GM21423 (cell line): ENCODE data around the gene ARHGAP10.
"Not testable (repeated sequence)": the region's sequence is repeated elsewhere in the genome, so short reads cannot be mapped to it uniquely, and the experiment has no call there.

Source experiments
- ATAC-seq: cut with Tn5 transposase; IDR thresholded peaks from one replicate; pipeline ENCODE4 v1.9.1; 2021; ENCODE audit warnings: mild to moderate bottlenecking, moderate library complexity; ENCODE audit not compliant: unreplicated experiment

ARHGAP10 gene

DNA sequence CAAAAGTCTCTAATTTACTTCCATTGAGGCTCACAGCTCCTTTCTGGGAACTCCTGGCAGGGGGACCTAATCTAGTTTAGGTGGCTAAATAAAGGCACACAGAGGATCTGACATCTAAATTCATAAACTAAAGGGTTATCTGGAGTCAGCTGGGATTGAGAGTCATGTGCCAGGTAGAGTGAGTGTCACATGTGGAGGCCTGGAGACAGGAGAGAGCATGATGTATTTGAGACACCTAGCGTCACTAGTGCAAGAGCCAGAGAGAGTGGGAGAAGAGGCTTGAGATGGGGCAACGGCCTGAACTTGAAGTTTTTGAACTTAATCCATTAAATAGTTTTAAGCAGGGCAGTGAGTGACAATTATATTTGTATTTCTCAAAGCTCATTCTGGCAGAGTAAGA, 152.6 kb downstream of the ARHGAP10 start:
- ATAC-seq, result no peak

DNA sequence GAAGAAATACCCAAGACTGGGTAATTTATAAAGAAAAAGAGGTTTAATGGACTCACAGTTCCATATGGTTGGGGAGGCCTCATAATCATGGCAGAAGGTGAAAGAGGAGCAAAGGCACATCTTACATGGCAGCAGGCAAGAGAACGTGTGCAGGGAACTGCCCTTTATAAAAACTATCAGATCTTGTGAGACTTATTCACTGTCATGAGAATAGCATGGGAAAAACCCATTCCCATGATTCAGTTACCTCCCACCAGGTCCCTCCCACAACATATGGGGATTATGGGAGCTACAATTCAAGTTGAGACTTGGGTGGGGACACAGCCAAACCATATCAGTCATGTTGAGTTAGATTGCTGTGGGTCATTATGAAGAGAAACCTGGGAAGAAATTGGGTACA, 153.3 kb downstream of the ARHGAP10 start:
- ATAC-seq, result not testable (repeated sequence)

DNA sequence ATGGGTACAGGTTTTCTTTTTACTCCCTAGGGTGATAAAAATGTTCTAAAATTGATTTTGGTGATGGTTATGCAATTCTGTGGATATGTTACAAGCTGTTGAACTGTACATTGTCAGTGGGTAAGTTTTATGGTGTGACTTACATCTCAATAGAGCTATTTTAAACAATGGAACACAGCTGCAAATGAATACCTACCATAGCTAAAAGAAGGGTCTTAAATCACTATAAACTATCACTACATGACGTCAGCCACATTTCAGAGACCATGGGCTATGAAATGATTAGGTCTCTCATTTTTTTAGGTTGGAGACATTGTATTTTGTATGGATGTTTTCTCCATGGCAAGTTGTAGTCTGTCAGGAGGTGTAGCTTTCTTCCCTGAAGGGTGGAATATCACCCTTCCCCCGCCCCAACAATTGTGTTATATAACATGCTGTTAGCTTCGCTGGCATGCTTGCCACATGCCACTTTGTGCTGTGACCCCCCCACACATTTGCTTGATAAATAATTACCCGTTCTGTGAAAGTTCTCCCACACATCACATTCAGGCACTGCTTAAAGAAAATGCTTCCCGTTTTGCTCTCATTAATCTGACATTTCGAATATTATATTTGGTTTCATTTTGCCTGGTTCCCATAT, 159.7 kb downstream of the ARHGAP10 start:
- no peak for ATAC-seq

DNA sequence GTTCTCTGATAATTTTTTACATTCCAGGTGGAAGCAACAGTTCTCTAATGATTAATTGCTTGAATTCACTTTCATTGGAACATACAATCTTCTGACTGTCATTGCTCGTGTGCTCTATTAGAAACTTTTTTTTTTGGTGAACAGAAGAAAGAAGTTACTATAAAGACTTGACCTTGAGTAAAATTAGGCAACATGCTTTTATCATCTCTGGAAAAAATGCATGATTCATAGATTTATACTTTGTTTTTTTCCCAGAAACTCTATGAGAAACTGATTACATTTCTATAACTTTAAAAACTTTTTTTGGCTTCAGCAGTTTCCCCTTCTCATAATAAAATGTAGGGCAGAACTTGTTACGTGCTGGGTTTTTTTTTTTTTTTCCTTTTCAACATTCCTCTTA, 167.6 kb downstream of the ARHGAP10 start:
- no peak for ATAC-seq

DNA sequence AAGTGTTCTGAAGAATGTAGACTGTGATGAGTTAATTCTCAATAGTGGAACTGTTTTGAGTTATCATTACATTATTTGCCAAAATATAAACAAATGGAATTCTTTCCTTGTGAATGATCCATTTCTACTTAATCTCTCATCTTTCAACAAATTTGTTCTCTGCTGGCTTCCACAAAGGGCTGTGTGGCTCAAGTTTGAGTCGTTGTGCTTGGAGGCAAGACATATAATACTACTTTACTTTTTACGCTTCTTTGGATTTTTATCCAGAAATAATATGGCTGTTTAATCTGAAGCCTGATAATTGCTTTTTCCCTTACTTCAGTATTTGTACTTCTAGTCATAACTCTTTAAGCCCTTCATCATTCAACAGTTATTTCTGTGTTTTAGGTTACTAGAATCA, 169.5 kb downstream of the ARHGAP10 start:
- no peak for ATAC-seq

DNA sequence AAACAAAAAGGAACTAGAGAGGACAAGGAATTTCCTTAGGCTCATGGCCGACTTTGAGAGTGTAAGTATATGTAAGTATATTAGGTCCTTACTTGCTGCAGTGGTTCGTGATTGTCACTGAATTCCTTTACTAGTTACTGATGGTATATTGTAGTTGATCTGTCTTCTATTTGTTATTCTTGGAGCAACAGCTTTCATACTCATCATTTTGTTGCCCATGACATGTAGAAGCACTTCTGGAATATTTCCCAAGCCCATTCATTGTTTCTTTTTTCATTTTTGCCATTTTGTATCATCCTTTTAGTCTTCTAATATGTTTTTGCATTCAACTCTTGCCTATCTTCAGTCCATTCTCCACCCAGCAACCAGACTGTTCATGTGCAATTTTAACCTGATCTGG, 170.0 kb downstream of the ARHGAP10 start:
- no peak for ATAC-seq

DNA sequence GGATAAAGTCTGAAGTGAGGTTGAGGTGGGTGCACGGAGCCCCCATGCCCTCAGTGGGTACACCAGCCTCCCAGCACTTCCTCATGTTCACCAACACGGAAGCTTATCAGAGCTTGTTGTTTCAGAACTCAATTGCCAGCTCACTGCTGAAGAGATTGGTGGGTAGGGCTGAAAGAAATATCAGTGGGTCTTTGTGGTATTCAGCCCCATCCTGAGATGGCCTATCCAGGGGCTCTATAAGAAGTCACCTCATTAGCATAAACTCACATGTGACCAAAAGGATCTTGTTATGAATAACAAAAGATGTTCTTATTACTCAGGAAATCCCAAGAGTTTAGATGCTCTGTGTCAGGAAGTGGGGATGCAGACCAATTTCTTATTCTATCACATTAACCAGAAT, 177.3 kb downstream of the ARHGAP10 start:
- ATAC-seq, result no peak

DNA sequence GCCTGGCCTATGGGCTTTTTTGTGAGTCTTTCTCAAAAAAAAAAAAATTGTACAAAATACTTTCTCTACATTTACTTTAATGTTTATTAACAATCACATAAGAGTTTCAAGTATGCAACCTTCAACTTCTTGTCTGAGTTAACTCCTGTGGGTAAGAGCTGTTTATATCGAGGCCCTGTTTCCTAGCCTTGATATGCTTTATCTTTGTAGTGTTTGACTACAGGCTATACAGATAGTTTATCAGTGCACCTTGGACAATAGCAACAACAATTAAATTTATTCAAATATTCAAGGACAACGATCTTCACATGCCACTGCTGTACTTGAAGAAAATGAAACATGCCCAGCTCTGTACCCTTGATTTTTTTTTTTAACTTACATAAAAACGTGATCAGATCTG, 178.4 kb downstream of the ARHGAP10 start:
- ATAC-seq, result no peak

DNA sequence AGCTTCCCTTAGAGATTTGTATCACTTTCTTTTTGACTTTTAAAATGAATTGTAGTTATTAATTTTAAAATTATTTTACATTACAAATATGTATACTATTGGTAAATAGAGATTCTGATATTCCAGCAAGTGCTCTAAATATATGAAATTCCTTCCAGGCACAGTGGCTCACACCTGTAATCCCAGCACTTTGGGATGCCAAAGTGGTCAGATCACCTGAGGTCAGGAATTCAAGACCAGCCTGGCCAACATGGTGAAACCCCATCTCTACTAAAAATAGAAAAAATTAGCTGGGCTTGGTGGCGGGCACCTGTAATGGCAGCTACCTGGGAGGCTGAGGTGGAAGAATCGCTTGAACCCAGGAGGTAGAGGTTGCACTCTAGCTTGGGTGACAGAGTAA, 180.2 kb downstream of the ARHGAP10 start:
- ATAC-seq, result not testable (repeated sequence)

DNA sequence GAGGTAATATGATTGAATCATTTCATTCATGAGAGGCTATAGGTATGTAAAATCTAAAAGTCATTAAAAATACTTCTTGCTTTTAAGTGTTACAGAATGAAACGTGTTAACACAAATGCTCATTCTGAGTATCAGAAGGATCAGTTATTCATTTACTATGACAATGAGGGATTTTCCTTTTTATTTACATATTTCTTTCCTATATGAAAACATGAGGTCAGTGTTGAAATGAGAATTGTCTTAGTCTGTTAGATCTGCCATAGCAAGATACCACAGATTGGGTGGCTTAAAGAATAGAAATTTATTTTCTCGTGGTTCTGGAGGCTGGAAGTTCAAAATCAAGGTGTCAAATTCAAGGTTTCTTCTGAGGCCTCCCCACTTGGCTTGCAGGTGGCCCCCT, 181.2 kb downstream of the ARHGAP10 start:
- no peak for ATAC-seq

DNA sequence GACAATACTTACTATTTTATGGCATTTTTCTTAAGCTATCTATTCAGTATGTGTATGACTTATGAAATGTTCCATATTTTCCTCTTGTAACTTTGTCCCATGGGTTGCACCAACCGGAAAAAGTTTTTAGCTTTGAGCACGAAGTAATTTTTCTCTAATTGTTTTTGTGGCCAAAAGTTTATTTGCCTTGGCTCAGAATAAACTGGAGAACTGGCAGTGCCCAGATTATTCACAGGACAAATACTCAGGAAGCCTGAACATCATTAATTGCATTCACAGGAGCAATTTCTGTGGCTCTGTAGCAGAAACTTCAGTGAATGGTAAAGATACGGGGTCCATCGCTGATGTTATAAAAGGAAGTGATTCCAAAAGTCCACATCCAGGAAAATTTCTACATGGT, 184.5 kb downstream of the ARHGAP10 start:
- ATAC-seq, result no peak

DNA sequence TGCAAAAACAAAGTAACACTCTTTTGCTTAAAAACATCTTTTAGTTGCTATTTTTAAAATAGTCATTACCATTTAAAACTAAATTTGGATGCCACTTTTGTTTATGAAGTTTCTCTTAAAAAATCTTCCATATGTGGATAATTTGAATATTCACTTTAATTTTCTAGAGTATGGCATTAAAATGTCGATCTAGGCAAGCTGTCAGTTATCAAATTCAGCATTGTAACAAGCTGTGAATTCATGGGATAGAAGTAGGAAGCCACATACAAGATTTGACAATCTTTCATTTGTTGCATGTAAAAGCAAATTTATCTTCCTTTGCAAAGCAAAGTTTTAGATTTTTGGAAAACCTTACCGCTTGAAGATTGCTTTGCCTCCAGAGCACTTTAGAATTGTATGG, 191.5 kb downstream of the ARHGAP10 start:
- ATAC-seq, result no peak

DNA sequence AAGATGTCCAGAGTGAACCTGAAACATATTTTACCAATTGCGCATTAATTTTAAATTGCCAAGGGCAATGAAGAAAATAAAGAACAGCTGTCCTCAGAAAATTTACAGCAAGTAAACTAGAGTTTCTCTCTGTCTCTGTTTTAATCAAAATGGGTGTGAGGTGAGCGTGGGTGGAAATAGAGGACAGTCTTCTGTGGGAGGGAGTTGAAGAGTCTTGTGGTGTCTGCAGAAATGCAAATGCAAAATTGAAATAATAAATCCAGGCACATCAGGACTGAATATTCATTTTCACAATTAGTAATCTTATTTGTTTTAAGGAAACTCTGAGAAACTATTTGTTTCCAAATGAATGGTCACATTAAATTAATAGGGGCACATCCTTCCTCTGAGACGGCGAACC, 192.0 kb downstream of the ARHGAP10 start:
- no peak for ATAC-seq

DNA sequence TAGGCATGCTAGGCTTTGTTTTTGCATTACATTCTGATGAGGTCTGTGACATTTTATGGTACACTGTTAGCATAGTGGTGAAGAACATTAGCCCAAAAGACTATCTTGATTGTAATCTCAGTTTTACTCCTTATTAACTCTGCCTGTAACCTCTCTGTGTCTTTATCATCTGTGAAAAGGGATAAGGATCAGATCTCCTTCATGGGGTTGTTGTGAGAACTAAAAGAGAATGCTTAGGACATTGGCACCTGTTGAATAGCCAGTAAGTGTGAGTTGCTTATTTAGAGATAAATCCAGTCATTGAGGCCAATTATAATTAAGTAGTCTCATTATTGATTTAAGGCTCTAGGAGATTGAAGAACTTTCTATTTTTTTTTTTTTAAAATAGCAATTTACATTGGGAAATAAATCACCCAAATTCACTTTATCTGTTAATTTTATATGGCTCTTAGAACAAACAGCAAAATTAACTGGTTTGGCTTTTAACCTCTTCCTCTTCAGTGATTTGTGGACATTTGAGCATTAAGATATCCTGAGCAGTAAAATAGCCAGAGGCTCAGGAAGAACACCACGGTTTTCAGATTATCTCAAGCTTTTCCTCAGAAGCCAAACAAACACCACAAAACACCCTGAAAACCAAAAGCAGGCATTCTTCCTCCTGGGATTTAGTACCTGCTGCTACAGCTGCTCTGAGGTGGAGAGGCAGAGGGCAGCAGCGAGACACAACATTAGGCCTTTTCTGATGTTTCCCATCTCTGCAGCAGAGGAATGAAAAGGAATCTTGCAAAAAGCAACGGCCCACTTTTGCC, 192.9 kb downstream of the ARHGAP10 start:
- ATAC-seq, result no peak

DNA sequence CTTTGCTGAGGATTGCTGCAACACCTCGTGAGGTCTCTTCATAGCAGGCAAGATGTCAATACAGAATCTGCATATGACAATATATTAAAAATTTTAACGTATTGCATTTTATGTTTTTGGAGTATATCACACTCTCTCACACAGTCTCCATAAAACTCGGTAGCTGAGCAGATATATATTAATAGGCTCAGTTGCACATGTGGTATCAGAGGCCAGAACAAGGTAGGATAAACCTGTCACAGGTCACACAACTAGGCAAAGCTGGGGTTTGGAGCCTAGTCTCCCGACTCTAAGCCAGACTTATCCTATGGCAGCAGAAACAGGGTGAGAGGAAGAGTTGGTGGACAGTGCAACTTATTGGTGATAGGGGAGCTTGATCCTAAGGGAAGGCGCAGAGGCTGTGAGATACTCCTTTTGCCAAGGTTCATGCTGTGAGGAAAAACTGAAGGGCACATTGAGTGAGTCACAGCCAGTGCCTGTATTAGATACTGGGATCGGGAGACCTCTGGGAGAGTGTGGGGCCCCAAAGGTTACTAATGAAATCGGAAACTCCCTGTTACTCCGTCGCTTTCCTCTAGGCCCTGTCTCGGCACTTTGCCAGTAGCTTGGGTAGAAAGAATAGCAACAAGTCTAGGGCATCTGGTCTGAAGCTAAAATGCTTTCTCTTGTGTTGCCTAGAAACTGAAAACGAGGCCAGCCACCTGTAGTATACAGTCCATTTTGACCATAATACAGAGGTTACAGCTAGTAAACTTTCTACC, 195.7 kb downstream of the ARHGAP10 start:
- no peak for ATAC-seq

DNA sequence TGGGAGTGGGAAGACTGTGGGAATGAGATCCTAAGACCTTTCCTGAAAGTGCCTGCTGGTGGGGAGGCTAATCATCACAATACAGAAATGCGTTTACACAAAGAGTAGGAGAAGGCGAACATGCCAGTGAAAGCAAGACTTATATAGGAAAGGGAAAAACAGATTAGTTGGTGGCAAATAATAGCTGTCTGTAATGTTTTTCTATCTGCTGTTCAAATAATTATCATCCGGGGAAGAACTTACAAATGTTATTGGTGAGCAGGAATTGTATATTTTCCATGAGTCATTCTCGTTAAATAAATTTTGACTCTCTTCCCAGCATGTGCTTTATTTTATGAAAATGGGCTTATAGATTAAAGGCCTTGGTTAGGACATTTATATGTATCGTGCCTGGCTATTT, 196.5 kb downstream of the ARHGAP10 start:
- ATAC-seq, result no peak

DNA sequence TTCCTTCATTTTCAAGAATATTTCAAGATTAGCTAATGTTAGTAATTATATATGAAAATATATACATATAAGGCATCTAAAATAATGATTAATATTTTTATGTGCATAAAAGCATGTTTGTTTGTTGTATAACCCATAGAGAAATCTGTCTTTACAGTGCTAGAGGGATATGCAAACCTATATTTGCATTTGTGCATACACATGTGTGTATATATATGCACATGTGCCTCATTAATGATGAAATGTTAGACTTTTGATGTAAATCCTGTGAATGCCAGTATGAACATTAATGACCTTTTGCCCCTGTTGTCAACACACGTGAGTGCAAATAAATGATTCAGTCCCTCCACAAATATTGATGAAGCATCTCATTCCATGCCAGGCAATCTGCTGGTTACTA, 197.9 kb downstream of the ARHGAP10 start:
- no peak for ATAC-seq

DNA sequence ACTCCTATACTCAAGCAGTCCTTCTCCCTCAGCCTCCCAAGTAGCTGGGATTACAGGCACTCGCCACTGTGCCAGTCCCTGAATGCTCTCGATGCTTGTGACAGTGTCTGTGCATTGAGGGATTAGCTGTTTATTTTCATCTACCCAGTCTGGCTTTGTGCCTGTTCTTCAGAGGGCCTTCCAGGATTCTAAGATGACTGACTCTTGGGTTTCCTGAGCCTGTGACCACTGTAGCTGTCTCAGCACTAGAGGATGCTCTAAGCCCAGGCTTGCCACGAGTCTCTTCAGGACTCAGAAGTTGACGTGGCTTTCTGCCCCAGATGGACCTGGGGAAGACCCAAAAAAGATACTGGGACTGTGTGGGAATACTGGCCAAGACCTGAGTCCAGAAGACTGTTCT, 201.4 kb downstream of the ARHGAP10 start:
- no peak for ATAC-seq

DNA sequence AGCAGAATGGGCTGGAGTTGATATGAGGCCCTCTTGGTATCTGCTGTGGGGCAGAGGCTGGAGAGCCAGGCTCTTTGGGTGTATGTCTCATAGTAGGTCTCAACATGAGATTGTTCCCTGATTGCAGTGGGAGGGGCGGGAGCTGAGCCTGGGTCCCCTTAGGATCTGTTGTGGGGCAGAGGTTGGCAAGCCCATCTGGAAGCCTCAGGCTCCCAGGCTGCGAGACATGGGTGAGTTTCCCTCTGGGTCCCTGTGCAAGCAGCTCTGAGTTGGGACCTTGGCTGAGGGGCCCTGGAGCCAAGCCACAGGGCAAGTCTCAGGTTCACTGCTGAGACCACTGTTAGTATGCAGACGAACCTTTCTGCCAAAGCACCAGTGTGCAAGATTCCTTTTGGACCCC, 201.9 kb downstream of the ARHGAP10 start:
- ATAC-seq, result no peak

DNA sequence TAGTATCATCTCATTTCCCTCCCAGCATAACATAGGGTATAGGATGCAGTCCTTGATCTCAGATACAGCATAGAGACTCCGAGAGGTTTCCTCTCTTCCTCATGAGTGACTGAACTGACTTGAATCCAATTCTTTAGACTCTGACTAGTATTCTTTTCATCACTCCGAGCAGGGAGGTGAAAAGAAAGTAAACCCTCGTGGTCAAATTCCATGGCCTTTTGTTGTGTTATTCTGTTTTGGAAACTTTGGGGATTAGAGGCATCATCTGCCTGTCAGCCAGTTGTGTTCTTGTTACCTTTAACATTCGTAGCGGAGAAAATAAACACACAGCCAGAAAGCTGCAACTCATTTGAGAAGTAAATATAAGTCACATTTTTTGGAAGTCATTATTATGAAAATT, 206.6 kb downstream of the ARHGAP10 start:
- ATAC-seq, result no peak

DNA sequence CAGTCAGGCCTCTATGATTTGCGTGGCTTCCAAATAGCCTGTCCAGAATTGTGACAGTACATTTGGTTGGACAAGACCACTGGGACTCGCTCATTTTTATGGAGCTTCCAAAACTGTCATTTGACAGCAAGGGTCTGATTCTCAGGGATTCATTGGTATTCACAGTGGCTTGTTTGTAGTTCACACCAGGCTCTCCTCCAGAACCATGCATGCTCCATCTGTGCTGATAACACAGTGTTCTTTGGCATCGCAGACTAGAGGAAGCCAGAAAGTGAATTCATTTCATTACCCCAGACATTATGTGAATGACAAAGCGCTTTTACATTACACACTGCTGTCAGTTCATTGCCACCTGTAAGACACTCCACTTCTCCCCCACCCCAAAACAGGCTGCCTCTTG, 208.3 kb downstream of the ARHGAP10 start:
- no peak for ATAC-seq

DNA sequence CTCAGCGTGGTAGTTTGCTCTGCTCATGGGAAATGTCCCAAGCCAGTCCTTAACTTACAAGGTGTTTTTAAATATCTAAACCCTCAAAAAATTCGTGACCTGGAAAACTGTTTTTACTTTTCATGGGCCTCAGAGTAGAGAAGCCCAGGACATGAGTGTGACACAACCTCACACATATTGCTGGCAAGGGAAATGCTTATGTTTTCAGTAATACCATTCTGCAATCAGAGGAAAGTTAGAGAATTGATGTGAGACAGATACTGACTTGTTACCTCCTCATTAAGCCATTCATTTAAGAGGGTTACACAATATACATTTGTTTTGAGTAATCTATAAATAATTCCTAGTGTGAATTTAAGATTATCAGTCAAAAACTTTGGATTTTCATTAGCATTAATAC, 209.5 kb downstream of the ARHGAP10 start:
- no peak for ATAC-seq
